B cell (primary cell): ENCODE measurements around the gene B4GALT1. TPM values are rescaled to one million over a fixed set of nuclear protein-coding genes. Genes with fewer than 3 reads are reported as not detected.

Source experiments
- ATAC-seq: fragments of 200-7000 bp; cut with Tn5 transposase; one replicate; pipeline ENCODE4 v1.10.0; 2021; ENCODE audit warnings: low read depth, mild to moderate bottlenecking, moderate number of reproducible peaks, moderate library complexity
- CTCF ChIA-PET: fragments of 350-600 bp; sonication (Branson Sonifier 250); formaldehyde crosslinking; loops from one replicate; lab custom pipeline; 2021; ENCODE audit warnings: antibody characterized with exemption, inconsistent platforms; lab: Charles Lee
- POLR2A ChIA-PET: fragments of 350-600 bp; sonication (Branson Sonifier 250); formaldehyde crosslinking; loops from one replicate; lab custom pipeline; 2021; ENCODE audit warnings: antibody characterized with exemption; lab: Charles Lee
- DNase-seq: peaks from one replicate; pipeline ENCODE4 v3.0.0; 2013
- H2AFZ ChIP-seq: 2 replicates; pipeline ENCODE4 v1.6.1; 2012; ENCODE audit warnings: mild to moderate bottlenecking, low read depth, low read length; ENCODE audit not compliant: insufficient read depth, poor library complexity, severe bottlenecking
- H3K27ac ChIP-seq, 2 donors: 1 replicate in 1 of 2; 2 replicates in 1 of 2; pipeline ENCODE4 v1.5.1; 2012 to 2013; ENCODE audit warnings: low read length in 2 of 2, mild to moderate bottlenecking in 2 of 2, moderate library complexity in 1 of 2
- H3K27me3 ChIP-seq, 4 experiments: fragments of 200-600 bp in 1 of 4; sonication (generic) in 1 of 4; replicated peaks in 1 of 4; 1 replicate in 2 of 4; 2 replicates in 2 of 4; pipeline versions ENCODE4 v1.6.1 to v1.7.0; 2013 to 2016; ENCODE audit warnings: low read length in 3 of 4, mild to moderate bottlenecking in 2 of 4, mixed read lengths in 1 of 4, moderate library complexity in 1 of 4; ENCODE audit not compliant: insufficient read depth in 4 of 4, control insufficient read depth in 3 of 4; ENCODE audit errors: control extremely low read depth in 1 of 4
- H3K36me3 ChIP-seq, 2 experiments: replicated peaks in 1 of 2; 1 replicate in 1 of 2; 2 replicates in 1 of 2; pipeline versions ENCODE4 v1.6.1 to v1.7.1; 2013; ENCODE audit warnings: low read length in 1 of 2; ENCODE audit not compliant: insufficient read depth in 2 of 2, control insufficient read depth in 1 of 2; ENCODE audit errors: control extremely low read depth in 1 of 2, extremely low read depth in 1 of 2
- H3K4me1 ChIP-seq, 2 donors: fragments of 200-600 bp in 1 of 2; sonication (generic) in 1 of 2; 1 replicate in 1 of 2; 2 replicates in 1 of 2; pipeline versions ENCODE4 v1.5.1 to v1.6.1; 2013 to 2017; ENCODE audit warnings: low read length in 2 of 2; ENCODE audit not compliant: control insufficient read depth in 2 of 2, insufficient read depth in 2 of 2
- H3K4me2 ChIP-seq: replicated peaks from 2 replicates; pipeline ENCODE3; 2012; ENCODE audit warnings: mild to moderate bottlenecking, low read depth, low read length; ENCODE audit not compliant: poor library complexity, severe bottlenecking
- H3K4me3 ChIP-seq, 5 experiments: fragments of 200-600 bp in 1 of 5; sonication (generic) in 1 of 5; 1 replicate in 3 of 5; 2 replicates in 2 of 5; pipeline versions ENCODE4 v1.5.1 to v1.7.0; 2011 to 2016; ENCODE audit warnings: low read length in 4 of 5, mild to moderate bottlenecking in 4 of 5, low read depth in 2 of 5, control low read depth in 1 of 5, moderate library complexity in 1 of 5; ENCODE audit not compliant: insufficient read depth in 1 of 5; ENCODE audit errors: control extremely low read depth in 1 of 5, extremely low read depth in 1 of 5
- H3K79me2 ChIP-seq: fragments of 200-600 bp; sonication (generic); one replicate; pipeline ENCODE4 v1.6.0; 2016; ENCODE audit warnings: low read length; ENCODE audit not compliant: control insufficient read depth, insufficient read depth
- H3K9ac ChIP-seq: fragments of 200-600 bp; sonication (generic); 2 replicates; pipeline ENCODE4 v1.6.1; 2017; ENCODE audit warnings: mild to moderate bottlenecking, low read length, moderate library complexity
- H3K9me3 ChIP-seq, 3 donors: one replicate each; pipeline versions ENCODE4 v1.6.1 to v1.7.1; 2013; ENCODE audit warnings: low read length in 2 of 3; ENCODE audit not compliant: control insufficient read depth in 2 of 3, insufficient read depth in 1 of 3; ENCODE audit errors: control extremely low read depth in 1 of 3
- H4K20me1 ChIP-seq: 2 replicates; pipeline ENCODE4 v1.6.0; 2012; ENCODE audit warnings: mild to moderate bottlenecking, low read length; ENCODE audit not compliant: insufficient read depth, control insufficient read depth, poor library complexity, severe bottlenecking
- H3K27ac Mint-ChIP-seq: one replicate; pipeline ENCODE4 v1.8.0; 2021; ENCODE audit warnings: mixed read lengths
- H3K27me3 Mint-ChIP-seq: one replicate; pipeline ENCODE4 v1.8.0; 2021; ENCODE audit warnings: mixed read lengths
- H3K4me1 Mint-ChIP-seq: one replicate; pipeline ENCODE4 v1.8.0; 2021; ENCODE audit warnings: mixed read lengths
- H3K4me3 Mint-ChIP-seq: one replicate; pipeline ENCODE4 v1.8.0; 2021; ENCODE audit warnings: mixed read lengths
- H3K9me3 Mint-ChIP-seq: one replicate; pipeline ENCODE4 v1.8.0; 2022; ENCODE audit warnings: mixed read lengths; ENCODE audit not compliant: insufficient read depth
- EZH2 ChIP-seq: IDR thresholded peaks from 2 replicates; pipeline ENCODE4 v1.6.1; 2012; ENCODE audit warnings: borderline replicate concordance, low read depth, mild to moderate bottlenecking, moderate library complexity, low read length; ENCODE audit not compliant: insufficient read depth, poor library complexity, severe bottlenecking
- WGBS: methylation state at CpG from one replicate; pipeline ENCODE4 v1.1.5; 2013; ENCODE audit warnings: missing lambda C conversion rate; ENCODE audit not compliant: insufficient coverage; 5-methylcytosine and 5-hydroxymethylcytosine counted together
- intact Hi-C: fragments of 100-400 bp; cut with micrococcal nuclease; formaldehyde crosslinking; loops from one replicate; pipeline ENCODE4 v1.10.0; 2022
- polyA plus RNA-seq: library from polyadenylated mRNA; depleted of rRNA; stranded (reverse); fragments of >200 nt; gene quantifications from 2 replicates; pipeline ENCODE4 v1.2.3, GENCODE V29; 2012
- total RNA-seq, 2 donors: library from RNA; stranded (reverse); fragments of 120-200 nt in 1 of 2; gene quantifications; 1 replicate in 1 of 2; 2 replicates in 1 of 2; pipeline versions ENCODE4 v1.2.3 to v1.2.4, GENCODE V29; 2013 to 2022
- TF ChIP-seq, protein P1 (sequence below): fragments of 200-600 bp; IDR thresholded peaks from one replicate; pipeline ENCODE4 v1.8.0; 2022; ENCODE audit warnings: antibody characterized with exemption, mild to moderate bottlenecking

The B4GALT1 gene
- total and polyA plus RNA-seq, 2 donors (not counting 1 experiment from before 2014, with no cell fraction given): 49.2 to 201 TPM

DNA sequence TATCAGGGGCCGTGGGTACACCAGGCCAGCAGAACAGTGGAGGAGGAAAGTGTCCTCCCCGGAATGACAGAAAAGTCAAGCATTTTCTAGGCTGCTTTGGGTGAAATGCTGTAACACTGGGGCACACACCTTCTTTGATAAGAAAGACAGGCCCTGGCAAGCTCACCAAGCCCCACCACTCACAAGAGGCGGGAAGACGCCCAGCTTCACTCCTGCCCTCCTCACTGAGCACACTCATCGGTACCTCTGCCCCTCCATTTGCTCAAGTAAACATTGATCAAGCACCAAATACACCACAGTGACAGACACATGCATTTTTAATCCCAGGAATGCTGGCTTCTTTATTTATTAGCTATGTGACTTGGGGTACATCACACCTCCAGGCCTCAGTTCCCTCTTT is 43.1 kb downstream of the B4GALT1 start:
- H3K4me2 ChIP-seq: peak overlapping the region; percentile 64
- WGBS: 97% methylated on average over 4 of the region's 5 CpGs
- peak overlapping the region; percentile 93 to 94 for H3K27ac ChIP-seq
- H4K20me1 ChIP-seq: no peaks in the 10 kb centered on the region
- H3K4me1 Mint-ChIP-seq: peaks cover 83% of the 10 kb centered on the region
- peak overlapping the region; percentile 80 for H3K4me3 Mint-ChIP-seq
- no peak overlapping the region for H3K4me3 ChIP-seq
- POLR2A ChIA-PET: interaction anchor here (1.0 to 4.6 kb wide), 5 partner anchors 18 to 43 kb away, joined by 3 to 44 read pairs (median 4); partner anchors contain the start of gene B4GALT1
- H3K9me3 ChIP-seq: no peaks in the 10 kb centered on the region
- no peaks in the 10 kb centered on the region for H3K9me3 Mint-ChIP-seq
- H3K4me1 ChIP-seq: peaks cover 57 to 71% of the 10 kb centered on the region in 2 donors
- no peak overlapping the region for H2AFZ ChIP-seq
- peaks cover 4 to 62% of the 10 kb centered on the region in 2 experiments for H3K36me3 ChIP-seq
- peaks cover 94% of the 10 kb centered on the region for H3K79me2 ChIP-seq
- H3K9ac ChIP-seq: peak overlapping the region; percentile 31
- H3K27me3 ChIP-seq: no peaks in the 10 kb centered on the region
- no peaks in the 10 kb centered on the region for H3K27me3 Mint-ChIP-seq
- TF ChIP-seq, protein P1, sequence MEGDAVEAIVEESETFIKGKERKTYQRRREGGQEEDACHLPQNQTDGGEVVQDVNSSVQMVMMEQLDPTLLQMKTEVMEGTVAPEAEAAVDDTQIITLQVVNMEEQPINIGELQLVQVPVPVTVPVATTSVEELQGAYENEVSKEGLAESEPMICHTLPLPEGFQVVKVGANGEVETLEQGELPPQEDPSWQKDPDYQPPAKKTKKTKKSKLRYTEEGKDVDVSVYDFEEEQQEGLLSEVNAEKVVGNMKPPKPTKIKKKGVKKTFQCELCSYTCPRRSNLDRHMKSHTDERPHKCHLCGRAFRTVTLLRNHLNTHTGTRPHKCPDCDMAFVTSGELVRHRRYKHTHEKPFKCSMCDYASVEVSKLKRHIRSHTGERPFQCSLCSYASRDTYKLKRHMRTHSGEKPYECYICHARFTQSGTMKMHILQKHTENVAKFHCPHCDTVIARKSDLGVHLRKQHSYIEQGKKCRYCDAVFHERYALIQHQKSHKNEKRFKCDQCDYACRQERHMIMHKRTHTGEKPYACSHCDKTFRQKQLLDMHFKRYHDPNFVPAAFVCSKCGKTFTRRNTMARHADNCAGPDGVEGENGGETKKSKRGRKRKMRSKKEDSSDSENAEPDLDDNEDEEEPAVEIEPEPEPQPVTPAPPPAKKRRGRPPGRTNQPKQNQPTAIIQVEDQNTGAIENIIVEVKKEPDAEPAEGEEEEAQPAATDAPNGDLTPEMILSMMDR: no peak
- no peak for TF ChIP-seq EZH2
- no peak for ATAC-seq
- CTCF ChIA-PET: interaction anchor here (0.8 to 5.3 kb wide), 8 partner anchors 19 to 102 kb away, joined by 3 to 47 read pairs (median 12); partner anchors contain the start of gene B4GALT1
- DNase-seq: no peak
- H3K27ac Mint-ChIP-seq: peak overlapping the region; percentile 88
- intact Hi-C loops: loop anchor here (1.0 to 2.0 kb wide), 5 partner anchors 19 to 101 kb away; no protein-coding TSS in a partner anchor

DNA sequence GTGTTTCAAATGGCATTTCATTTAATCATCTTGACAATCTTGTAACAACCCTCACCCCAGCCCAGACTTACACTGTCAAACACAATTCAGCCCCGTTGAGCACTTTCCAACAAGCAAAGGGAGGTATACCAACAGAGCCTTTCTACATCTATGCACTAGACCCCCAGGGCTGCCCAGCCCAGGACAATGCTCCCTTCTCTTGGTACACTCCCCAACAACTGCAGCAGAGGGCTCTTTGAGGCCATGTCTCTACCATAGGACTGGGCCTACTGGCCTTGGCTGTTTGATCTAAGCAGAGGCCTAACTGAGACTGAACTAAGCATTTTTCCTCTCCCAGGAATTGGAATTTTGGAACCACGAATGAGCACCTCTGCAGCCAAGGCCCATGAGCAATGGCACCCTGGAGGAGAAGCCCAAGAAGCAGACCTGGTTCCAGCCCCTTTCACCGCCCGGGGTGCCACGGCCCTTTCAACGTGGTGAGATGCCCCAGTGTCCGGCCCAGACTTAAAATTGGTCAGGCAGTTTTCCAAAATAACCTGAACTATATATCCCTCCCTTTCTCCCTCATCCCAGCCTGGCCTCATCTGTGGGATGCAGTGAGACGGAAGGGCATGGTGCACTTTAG is 43.6 kb downstream of the B4GALT1 start:
- no peak for TF ChIP-seq EZH2
- TF ChIP-seq, protein P1: no peak
- no peaks in the 10 kb centered on the region for H4K20me1 ChIP-seq
- no peaks in the 10 kb centered on the region for H3K9me3 ChIP-seq
- H2AFZ ChIP-seq: no peak overlapping the region
- peak overlapping the region; percentile 64 for H3K4me2 ChIP-seq
- no peaks in the 10 kb centered on the region for H3K27me3 Mint-ChIP-seq
- peak overlapping the region; percentile 80 for H3K4me3 Mint-ChIP-seq
- H3K9ac ChIP-seq: no peak overlapping the region
- ATAC-seq: no peak
- peaks cover 52 to 67% of the 10 kb centered on the region in 2 donors for H3K4me1 ChIP-seq
- POLR2A ChIA-PET: interaction anchor here (1.0 to 4.6 kb wide), 3 partner anchors 18 to 44 kb away, joined by 3 to 44 read pairs (median 23); partner anchors contain the start of gene B4GALT1
- H3K4me1 Mint-ChIP-seq: peaks cover 80% of the 10 kb centered on the region
- H3K27ac ChIP-seq: peak overlapping the region; percentile 93 to 94
- H3K27ac Mint-ChIP-seq: peak overlapping the region; percentile 88
- WGBS: 99% methylated on average over 7 of the region's 8 CpGs
- peaks cover 94% of the 10 kb centered on the region for H3K79me2 ChIP-seq
- intact Hi-C loops: loop anchor here (1.0 to 2.0 kb wide), 5 partner anchors 19 to 102 kb away; no protein-coding TSS in a partner anchor
- no peak overlapping the region for H3K4me3 ChIP-seq
- CTCF ChIA-PET: interaction anchor here (1.0 to 5.3 kb wide), 4 partner anchors 32 to 102 kb away, joined by 4 to 47 read pairs (median 21); partner anchors contain the start of gene B4GALT1
- no peaks in the 10 kb centered on the region for H3K9me3 Mint-ChIP-seq
- H3K27me3 ChIP-seq: no peaks in the 10 kb centered on the region
- no peak for DNase-seq
- H3K36me3 ChIP-seq: peaks cover 3 to 58% of the 10 kb centered on the region in 2 experiments
